DMS 273 (cell line): ENCODE results near the gene LCE4A.

Source experiments
- DNase-seq: peaks from one replicate; lab custom pipeline; 2025; ENCODE audit not compliant: unreplicated experiment; lab: John Stamatoyannopoulos, UW

The LCE4A gene

DNA sequence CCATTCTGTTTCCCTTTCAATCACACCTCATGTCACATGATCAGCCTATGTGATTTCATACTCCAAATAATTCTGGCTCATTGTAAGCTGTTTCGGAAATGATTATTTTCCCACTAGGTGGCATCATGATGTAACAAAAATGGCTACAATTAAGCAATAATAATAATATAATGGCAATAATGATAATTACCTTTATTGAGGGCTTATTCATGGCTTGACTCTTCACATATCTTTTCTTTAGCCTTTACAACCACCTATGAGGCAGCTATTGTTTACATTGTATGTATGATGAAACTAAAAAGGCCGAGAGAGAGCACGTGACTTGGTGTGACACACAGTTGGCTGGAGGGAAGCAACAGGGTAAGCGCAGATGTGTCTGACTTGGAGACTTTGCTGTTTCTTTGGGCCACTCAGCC is 37.3 kb downstream of the LCE4A start:
- no peak for DNase-seq

DNA sequence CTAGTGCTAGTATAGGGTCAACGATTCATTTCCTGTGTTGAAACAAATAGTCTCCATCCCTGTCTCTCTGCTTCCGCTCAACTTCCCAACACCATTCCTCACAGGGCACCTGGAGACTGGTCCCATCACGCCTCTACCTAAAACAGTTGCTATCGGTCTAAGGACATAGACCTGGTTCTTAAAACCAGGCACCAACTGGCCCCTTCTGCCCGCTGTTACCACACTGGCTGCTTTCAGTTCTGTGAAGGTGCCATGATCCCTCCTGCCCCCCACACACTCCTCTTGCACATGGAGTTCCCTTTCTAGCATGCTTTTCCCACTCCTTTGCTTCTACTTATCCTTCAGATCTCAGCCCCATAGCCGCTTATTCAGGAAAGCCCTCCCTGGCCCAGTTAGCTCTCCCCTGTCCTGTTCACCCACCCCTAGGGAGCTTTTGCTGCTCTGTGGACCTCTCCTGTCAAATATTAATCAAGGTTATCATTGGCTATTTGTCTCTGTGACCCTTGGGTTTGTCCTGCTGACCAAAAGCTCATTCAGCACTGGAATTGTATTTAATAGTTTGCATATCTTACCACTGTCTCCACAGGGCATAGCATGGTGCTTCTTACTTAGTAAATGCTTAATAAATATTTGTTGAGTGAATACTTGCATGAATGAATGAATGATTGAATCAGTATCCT is 37.9 kb downstream of the LCE4A start:
- DNase-seq: no peak

DNA sequence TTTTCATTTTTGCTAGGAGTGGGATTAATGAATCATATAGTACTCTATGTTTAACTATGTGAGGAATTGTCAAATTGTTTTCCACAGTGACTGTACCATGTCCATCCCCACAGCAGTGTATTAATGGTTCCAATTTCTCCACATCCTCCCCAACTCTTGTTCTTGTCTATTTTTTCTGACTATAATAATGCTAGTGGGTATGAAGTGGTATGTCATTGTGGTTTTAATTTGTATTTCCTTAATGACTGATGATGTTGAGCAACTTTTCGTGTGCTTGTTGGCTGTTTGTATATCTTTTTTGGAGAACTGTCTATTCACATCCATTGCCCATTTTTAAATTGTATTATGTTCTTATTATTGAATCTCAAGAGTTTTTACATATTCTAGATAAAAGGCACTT is 39.9 kb downstream of the LCE4A start:
- no peak for DNase-seq

DNA sequence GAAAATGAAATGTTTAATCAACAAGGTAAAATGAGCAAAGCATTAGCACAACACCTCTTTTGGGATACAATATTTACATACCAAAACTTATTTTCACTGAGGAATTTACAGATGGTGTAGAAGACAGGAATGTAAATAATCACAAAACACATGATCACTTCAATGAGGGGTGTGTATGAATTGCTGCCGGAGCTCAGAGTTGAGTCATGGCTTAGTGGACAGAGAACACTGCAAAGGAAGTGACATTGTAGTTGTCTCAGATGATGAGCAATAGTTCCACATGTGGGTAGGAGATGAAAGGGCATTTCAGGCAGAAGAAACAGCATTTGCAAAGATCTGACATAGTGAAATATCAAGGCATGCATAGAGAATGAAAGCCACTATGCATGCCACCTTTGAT is 44.3 kb downstream of the LCE4A start:
- DNase-seq: no peak

DNA sequence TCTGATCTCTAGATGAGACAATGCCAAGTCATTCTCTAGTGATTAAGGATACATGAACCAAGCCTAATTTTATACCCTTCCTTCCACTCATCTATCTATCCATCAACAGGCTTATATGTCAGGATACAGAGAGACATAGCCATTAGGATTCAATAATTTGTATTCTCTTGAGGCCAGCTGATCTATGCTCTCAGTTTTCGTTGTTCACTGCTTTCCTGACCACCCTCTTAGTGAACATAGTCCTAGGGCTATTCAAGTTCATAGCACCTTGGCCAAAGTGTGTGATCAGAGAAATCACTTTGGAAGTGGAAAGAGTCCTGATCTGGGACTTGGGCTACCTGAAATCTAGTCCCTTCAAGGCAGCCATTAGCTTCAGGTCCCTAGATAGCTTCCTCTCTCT is 45.6 kb downstream of the LCE4A start:
- DNase-seq: no peak

DNA sequence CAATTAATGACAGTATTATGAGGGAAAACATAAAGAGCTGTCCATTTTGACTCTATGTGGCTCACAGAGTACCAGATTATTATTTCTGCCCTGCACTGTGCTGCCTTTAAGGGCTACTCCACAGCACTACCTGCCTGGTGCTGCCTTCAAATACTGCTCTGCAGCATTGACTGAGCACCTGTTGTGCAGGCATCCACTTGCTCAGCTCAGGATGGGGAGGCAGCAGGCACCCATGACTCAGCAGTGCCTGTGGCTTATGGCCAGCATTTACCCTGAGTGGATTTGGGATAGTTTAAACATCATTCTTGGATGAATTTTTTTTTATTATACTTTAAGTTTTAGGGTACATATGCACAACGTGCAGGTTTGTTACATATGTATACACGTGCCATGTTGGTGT is 48.9 kb downstream of the LCE4A start:
- no peak for DNase-seq

DNA sequence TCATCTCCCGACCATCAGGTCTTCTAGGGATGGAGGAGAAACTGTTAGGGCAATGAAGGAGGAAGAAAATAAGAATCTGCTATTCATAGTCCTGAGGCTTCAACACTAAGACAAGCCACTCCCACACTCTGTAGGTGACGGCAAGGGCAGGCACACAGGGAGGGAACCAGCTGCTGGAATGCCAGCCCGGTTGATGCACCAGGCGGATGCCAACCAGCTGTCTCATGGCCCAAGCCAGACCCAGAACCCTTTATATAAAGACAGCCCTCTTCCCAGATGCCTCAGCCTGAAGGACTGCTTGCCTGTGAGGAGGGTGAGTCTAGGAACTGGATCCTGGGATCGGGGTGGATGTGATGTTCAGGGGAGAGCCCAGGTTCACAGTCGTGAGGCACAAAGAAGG is 49.8 kb downstream of the LCE4A start, which contains the start of gene KPRP:
TSS of gene KPRP (plus strand) at position 279 of the 400 bp plus-strand sequence. CDS start 1,564 bp downstream, outside the sequence.
- no peak for DNase-seq

DNA sequence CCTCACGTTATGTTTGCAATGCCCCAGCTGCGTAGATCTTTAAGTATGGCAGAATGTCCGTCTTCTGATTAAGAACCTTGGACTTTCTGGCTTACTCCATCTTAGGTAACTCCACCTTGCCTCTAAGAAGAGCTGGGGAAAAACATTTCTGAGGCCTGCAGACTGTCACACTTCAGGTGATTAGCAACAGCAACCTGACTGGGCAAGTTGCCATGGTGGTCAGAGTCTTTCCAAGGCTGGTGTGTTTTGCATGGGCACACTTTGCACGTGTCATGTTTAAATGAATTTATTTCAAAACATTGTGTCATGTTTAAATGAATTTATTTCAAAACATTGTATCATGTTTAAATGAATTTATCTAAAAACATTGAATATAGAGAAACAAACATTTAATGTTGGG is 50.7 kb downstream of the LCE4A start:
- no peak for DNase-seq
